ENCODE measurements around the gene CTAG1A.
"Not testable (repeated sequence)": the region's sequence is repeated elsewhere in the genome, so short reads cannot be mapped to it uniquely, and the experiment has no call there.

The CTAG1A gene

GRCh38 chrX:154549766-154550165, 35.2 kb upstream of the CTAG1A start:
- Mint-ChIP-seq H3K4me3 (no peak overlapping the region), H3K9me3 (no peaks in the 10 kb centered on the region), H3K4me1 (ENCODE audit: low read depth) (peaks cover 54% of the 10 kb centered on the region), H3K27me3 (no peaks in the 10 kb centered on the region), H3K36me3 (ENCODE audit: low read depth) (peaks cover 74% of the 10 kb centered on the region), H3K27ac (no peak overlapping the region)
- intact Hi-C loops (cut with micrococcal nuclease), result no loop called here

- H3K36me3 Mint-ChIP-seq (ENCODE audit: low read depth), result peaks cover 72% of the 10 kb centered on the region
- H3K27ac Mint-ChIP-seq, result peak overlapping the region; percentile 34
- H3K4me3 Mint-ChIP-seq; H3K27me3 Mint-ChIP-seq; H3K9me3 Mint-ChIP-seq; intact Hi-C loops (cut with micrococcal nuclease): not testable (repeated sequence)
- H3K4me1 Mint-ChIP-seq (ENCODE audit: low read depth), result peaks cover 39% of the 10 kb centered on the region
These were observed 32.7 kb upstream of the CTAG1A start for GRCh38 chrX:154552112-154552806.

DNA sequence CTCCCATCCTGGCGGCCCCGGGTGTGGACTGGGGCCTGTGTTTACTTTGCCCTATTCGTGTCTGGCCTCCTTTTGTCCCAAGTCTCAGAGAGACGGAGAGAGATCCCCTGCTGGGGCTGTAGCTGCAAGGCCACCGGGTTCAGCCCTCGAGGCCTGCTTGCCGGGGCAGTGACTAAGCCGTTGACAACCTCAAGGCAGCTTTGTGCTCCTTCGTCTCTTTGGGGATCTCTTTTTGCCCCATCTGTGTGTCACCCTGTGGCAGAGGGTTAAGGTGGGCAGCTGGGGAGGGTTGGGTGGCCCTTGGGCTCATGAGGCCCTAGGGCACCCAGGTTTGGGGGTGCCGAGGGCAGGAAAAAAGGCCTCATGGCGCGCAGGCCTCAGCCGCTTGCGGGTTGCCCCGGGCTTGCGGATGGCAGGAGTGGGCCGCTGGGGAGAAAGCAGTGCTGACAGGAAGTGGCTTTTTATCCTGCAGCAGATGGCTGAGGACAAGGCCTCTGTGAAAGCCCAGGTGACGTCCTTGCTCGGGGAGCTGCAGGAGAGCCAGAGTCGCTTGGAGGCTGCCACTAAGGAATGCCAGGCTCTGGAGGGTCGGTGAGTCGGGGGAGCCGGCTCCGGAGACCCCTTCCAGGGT, 26.8 kb upstream of the CTAG1A start:
- H3K9me3 Mint-ChIP-seq; H3K4me1 Mint-ChIP-seq (ENCODE audit: low read depth); H3K27ac Mint-ChIP-seq; intact Hi-C loops (cut with micrococcal nuclease); H3K27me3 Mint-ChIP-seq; H3K4me3 Mint-ChIP-seq: not testable (repeated sequence)
- H3K36me3 Mint-ChIP-seq (ENCODE audit: low read depth), result peaks cover 28% of the 10 kb centered on the region

DNA sequence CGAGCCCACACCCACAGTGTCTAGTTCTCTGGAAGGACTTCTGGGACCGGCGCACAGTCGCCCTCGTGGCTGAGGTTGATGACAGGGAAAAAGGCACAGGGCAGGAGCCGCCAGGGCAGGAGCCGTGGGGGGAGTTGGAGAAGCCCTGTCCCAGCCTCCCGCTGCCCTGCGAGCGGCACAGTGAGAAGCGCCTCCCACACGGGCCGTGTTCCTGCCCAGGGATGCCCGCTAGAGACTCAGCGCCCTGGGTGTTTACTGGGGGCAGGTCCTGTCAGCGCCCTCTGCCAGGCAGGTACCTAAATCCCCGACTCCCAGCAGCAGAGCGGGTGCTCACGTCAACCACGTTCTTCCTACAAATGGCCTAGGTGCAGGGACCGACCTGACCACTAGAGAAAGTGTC, 26.0 kb upstream of the CTAG1A start:
- H3K4me3 Mint-ChIP-seq; H3K27ac Mint-ChIP-seq; H3K4me1 Mint-ChIP-seq (ENCODE audit: low read depth); H3K9me3 Mint-ChIP-seq; intact Hi-C loops (cut with micrococcal nuclease); H3K27me3 Mint-ChIP-seq: not testable (repeated sequence)
- H3K36me3 Mint-ChIP-seq (ENCODE audit: low read depth), result peaks cover 21% of the 10 kb centered on the region

DNA sequence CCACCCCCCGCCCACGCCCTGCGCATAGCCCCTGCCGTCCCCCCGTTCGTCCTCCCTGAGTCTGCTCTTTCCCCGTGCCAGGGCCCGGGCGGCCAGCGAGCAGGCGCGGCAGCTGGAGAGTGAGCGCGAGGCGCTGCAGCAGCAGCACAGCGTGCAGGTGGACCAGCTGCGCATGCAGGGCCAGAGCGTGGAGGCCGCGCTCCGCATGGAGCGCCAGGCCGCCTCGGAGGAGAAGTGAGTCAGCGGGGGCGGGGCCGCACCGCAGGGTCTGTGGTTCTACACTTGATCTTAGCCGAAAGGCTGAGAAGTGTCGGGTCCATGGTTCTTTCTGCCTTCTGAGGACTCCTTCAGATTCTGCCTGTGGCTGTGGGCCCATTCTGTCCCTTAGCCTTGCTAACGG, 24.6 kb upstream of the CTAG1A start:
- H3K9me3 Mint-ChIP-seq; H3K27me3 Mint-ChIP-seq; intact Hi-C loops (cut with micrococcal nuclease); H3K27ac Mint-ChIP-seq; H3K4me1 Mint-ChIP-seq (ENCODE audit: low read depth); H3K36me3 Mint-ChIP-seq (ENCODE audit: low read depth); H3K4me3 Mint-ChIP-seq: not testable (repeated sequence)

DNA sequence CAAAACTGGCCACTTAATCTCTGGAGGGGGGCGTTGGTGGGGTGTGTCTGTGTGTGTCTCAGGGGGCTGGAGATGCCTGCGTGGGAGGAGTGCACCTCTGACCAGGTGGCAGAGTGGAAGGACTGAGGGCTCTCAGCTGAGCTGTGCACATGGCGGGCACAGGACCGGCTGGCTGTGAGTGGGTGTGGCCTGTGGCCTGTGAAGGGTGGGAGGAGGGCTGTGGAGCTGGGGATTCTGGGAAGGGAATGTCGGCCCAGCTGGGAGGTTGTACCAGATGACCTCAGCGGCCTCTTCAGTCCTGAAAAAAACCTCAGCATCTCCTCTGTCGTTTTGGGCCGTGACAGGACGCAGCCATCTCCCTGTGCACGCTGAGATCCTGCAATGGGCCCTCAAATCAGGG, 22.6 kb upstream of the CTAG1A start:
- H3K36me3 Mint-ChIP-seq (ENCODE audit: low read depth); H3K27ac Mint-ChIP-seq; H3K4me3 Mint-ChIP-seq; H3K9me3 Mint-ChIP-seq; H3K4me1 Mint-ChIP-seq (ENCODE audit: low read depth); intact Hi-C loops (cut with micrococcal nuclease); H3K27me3 Mint-ChIP-seq: not testable (repeated sequence)

- H3K27ac Mint-ChIP-seq; H3K4me1 Mint-ChIP-seq (ENCODE audit: low read depth); H3K36me3 Mint-ChIP-seq (ENCODE audit: low read depth); H3K4me3 Mint-ChIP-seq; H3K27me3 Mint-ChIP-seq; intact Hi-C loops (cut with micrococcal nuclease); H3K9me3 Mint-ChIP-seq: not testable (repeated sequence)
These were observed 14.6 kb upstream of the CTAG1A start for GRCh38 chrX:154570361-154570760.

- H3K27ac Mint-ChIP-seq, result not testable (repeated sequence)
These were observed 11.9 kb upstream of the CTAG1A start for GRCh38 chrX:154573061-154573460.

GRCh38 chrX:154575076-154575475, 9.9 kb upstream of the CTAG1A start:
- H3K36me3 Mint-ChIP-seq (ENCODE audit: low read depth); H3K27ac Mint-ChIP-seq; intact Hi-C loops (cut with micrococcal nuclease); H3K27me3 Mint-ChIP-seq; H3K9me3 Mint-ChIP-seq; H3K4me1 Mint-ChIP-seq (ENCODE audit: low read depth); H3K4me3 Mint-ChIP-seq: not testable (repeated sequence)

More at GRCh38 chrX:154573061-154573460, 11.9 kb upstream of the CTAG1A start:
- H3K9me3 Mint-ChIP-seq; intact Hi-C loops (cut with micrococcal nuclease); H3K36me3 Mint-ChIP-seq (ENCODE audit: low read depth); H3K27me3 Mint-ChIP-seq; H3K4me3 Mint-ChIP-seq; H3K4me1 Mint-ChIP-seq (ENCODE audit: low read depth): not testable (repeated sequence)

DNA sequence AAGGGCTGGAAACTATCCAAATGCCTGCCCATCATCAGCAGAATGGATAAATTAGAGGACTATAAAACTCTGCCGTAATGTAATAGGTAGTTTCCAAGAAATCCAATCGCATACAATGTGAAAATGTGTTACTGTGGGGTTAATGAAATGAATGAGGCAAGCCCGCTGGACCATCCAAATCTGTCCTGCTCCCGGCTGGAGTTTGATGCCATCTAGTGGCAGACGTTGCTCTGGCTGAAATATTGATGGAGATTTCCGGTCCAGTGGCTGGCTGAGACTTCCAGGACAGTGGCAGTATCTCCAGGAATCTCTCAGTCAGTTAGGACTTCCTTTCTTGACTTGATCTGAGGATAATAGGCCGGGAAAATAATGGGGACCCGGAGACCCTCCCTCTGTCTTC, 1.9 kb upstream of the CTAG1A start:
- intact Hi-C loops (cut with micrococcal nuclease); H3K4me3 Mint-ChIP-seq; H3K4me1 Mint-ChIP-seq (ENCODE audit: low read depth); H3K27me3 Mint-ChIP-seq; H3K36me3 Mint-ChIP-seq (ENCODE audit: low read depth); H3K27ac Mint-ChIP-seq; H3K9me3 Mint-ChIP-seq: not testable (repeated sequence)

DNA sequence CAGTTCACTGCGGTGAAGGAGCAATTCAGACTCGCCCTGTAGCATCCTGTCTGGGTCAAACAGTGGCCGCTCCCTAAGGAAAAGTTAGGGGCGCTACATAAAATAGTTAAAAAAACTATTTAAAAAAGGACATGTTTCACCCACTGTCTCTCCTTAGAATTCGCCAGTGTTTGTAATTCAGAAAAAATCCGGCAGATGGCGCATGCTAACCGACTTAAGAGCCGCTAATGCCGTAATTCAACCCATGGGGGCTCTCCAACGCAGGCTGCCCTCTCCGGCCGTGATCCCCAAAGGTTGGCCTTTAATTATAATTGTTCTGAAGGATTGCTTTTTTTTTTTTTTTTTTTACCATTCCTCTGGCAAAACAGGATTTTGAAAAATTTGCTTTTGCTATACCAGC, 5.5 kb downstream of the CTAG1A start:
- H3K4me3 Mint-ChIP-seq; H3K36me3 Mint-ChIP-seq (ENCODE audit: low read depth); intact Hi-C loops (cut with micrococcal nuclease); H3K27ac Mint-ChIP-seq; H3K9me3 Mint-ChIP-seq; H3K27me3 Mint-ChIP-seq; H3K4me1 Mint-ChIP-seq (ENCODE audit: low read depth): not testable (repeated sequence)

DNA sequence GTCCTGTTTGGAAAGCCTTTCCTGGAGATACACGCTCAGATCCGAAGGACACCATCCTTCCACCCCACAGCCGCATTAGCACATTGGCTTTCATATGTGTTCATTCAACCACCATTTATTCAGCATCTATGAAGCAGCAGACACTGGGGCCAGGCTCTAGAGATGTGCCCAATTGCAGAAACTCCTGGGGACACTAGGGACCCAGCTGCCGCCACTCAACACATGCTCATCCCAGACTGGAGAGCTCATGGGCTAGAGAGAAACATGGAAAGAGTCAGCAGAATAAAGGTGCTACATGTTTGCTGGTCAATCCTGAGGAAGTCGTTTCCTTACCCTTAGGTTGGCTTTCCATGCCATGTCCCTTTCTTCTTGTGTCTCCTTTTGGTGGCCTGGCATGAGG, 7.6 kb downstream of the CTAG1A start:
- intact Hi-C loops (cut with micrococcal nuclease), result no loop called here
- H3K4me1 Mint-ChIP-seq (ENCODE audit: low read depth), result peaks cover 12% of the 10 kb centered on the region
- H3K27ac Mint-ChIP-seq, result no peak overlapping the region
- H3K9me3 Mint-ChIP-seq, result no peaks in the 10 kb centered on the region
- H3K27me3 Mint-ChIP-seq, result peaks cover 1% of the 10 kb centered on the region
- no peak overlapping the region for H3K4me3 Mint-ChIP-seq
- no peaks in the 10 kb centered on the region for H3K36me3 Mint-ChIP-seq (ENCODE audit: low read depth)

GRCh38 chrX:154593201-154593600, 8.3 kb downstream of the CTAG1A start:
- H3K27ac Mint-ChIP-seq, result no peak overlapping the region
- no peaks in the 10 kb centered on the region for H3K36me3 Mint-ChIP-seq (ENCODE audit: low read depth)
- H3K27me3 Mint-ChIP-seq, result peaks cover 1% of the 10 kb centered on the region
- peaks cover 12% of the 10 kb centered on the region for H3K4me1 Mint-ChIP-seq (ENCODE audit: low read depth)
- H3K9me3 Mint-ChIP-seq, result no peaks in the 10 kb centered on the region
- intact Hi-C loops (cut with micrococcal nuclease), result no loop called here
- no peak overlapping the region for H3K4me3 Mint-ChIP-seq

DNA sequence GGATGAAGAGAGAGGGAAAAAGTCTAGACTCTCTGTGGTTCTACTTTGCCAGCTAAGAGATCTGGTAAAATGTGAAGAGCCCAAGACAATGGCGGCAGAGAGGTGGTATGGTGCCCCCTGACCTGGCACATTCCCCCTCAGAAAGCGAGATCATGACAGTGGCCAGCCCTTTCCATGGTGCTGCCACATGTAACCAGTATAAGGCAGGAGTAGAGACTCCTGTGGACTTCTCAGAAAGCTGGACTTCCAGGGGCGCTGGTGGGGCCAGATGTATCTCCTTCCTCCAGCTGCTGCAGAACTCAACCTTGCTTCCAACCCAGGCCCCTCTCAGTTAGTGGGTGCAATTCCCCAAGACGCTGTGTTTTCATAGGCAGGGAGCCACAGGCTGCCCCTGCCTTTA, 9.6 kb downstream of the CTAG1A start:
- H3K4me1 Mint-ChIP-seq (ENCODE audit: low read depth), result peaks cover 15% of the 10 kb centered on the region
- intact Hi-C loops (cut with micrococcal nuclease), result no loop called here
- H3K27ac Mint-ChIP-seq, result no peak overlapping the region
- no peaks in the 10 kb centered on the region for H3K36me3 Mint-ChIP-seq (ENCODE audit: low read depth)
- H3K4me3 Mint-ChIP-seq, result no peak overlapping the region
- peaks cover 1% of the 10 kb centered on the region for H3K27me3 Mint-ChIP-seq
- no peaks in the 10 kb centered on the region for H3K9me3 Mint-ChIP-seq

- intact Hi-C loops (cut with micrococcal nuclease), result no loop called here
- Mint-ChIP-seq H3K27ac (peak overlapping the region; percentile 16), H3K27me3 (peaks cover 3% of the 10 kb centered on the region), H3K4me1 (ENCODE audit: low read depth) (peaks cover 25% of the 10 kb centered on the region), H3K36me3 (ENCODE audit: low read depth) (no peaks in the 10 kb centered on the region), H3K4me3 (no peak overlapping the region), H3K9me3 (no peaks in the 10 kb centered on the region)
These were observed 10.8 kb downstream of the CTAG1A start for GRCh38 chrX:154595559-154596249.

Data from dendritic cell treated with granulocyte-macrophage colony-stimulating factor and Interleukin-4, amounts not matched to agents 40 ng/mL and 50 ng/mL, for 4 days (primary cell).